SK-N-SH (cell line): Measurements from ENCODE around the gene BNIP2. TPM values are rescaled to one million over a fixed set of nuclear protein-coding genes. Genes with fewer than 3 reads are reported as not detected.

ENCODE experiments used
- CTCF ChIA-PET: fragments of 300-600, 350-600 bp; formaldehyde crosslinking; extraction: SDS; loops from one replicate; lab custom pipeline; 2021; lab: Yijun Ruan, JAX
- POLR2A ChIA-PET: fragments of 350-600 bp; sonication (Branson Sonifier 250); formaldehyde crosslinking; extraction: SDS; loops from one replicate; lab custom pipeline; 2020; ENCODE audit warnings: antibody characterized with exemption, inconsistent platforms; lab: Yijun Ruan, JAX
- DNase-seq: peaks from one replicate; pipeline ENCODE4 v3.0.0; 2012
- H2AFZ ChIP-seq: fragments of 200-600 bp; sonication (generic); 2 replicates; pipeline ENCODE4 v1.8.1; 2016; ENCODE audit warnings: antibody characterized with exemption, mild to moderate bottlenecking, low read depth
- H3F3A ChIP-seq: fragments of 200-600 bp; sonication (generic); replicated peaks from 2 replicates; pipeline ENCODE3; 2016; ENCODE audit warnings: antibody characterized with exemption, mild to moderate bottlenecking; ENCODE audit not compliant: insufficient read depth
- H3K27ac ChIP-seq, 2 experiments: fragments of 200-500 bp in 1 of 2; fragments of 200-600 bp in 1 of 2; sonication (Bioruptor generic) in 1 of 2; sonication (generic), shearing (Covaris generic) in 1 of 2; 2 replicates each; pipeline versions ENCODE4 v1.5.1 to v1.6.1; 2014 to 2016; ENCODE audit warnings: low read depth in 2 of 2, inconsistent platforms in 1 of 2, low read length in 1 of 2, mild to moderate bottlenecking in 1 of 2, mixed read lengths in 1 of 2
- H3K27me3 ChIP-seq: fragments of 200-600 bp; sonication (generic), shearing (Covaris generic); 2 replicates; pipeline ENCODE4 v1.6.1; 2016; ENCODE audit warnings: mixed run types; ENCODE audit not compliant: insufficient read depth
- H3K36me3 ChIP-seq, 2 experiments: fragments of 200-500 bp in 1 of 2; fragments of 200-600 bp in 1 of 2; sonication (Bioruptor generic) in 1 of 2; sonication (generic) in 1 of 2; replicated peaks in 1 of 2; 2 replicates each; pipeline versions ENCODE3 to v1.5.1; 2014 to 2016; ENCODE audit warnings: low read length in 1 of 2, mild to moderate bottlenecking in 1 of 2; ENCODE audit not compliant: insufficient read depth in 2 of 2, control insufficient read depth in 1 of 2
- H3K4me1 ChIP-seq, 2 experiments: fragments of 200-500 bp in 1 of 2; fragments of 200-600 bp in 1 of 2; sonication (Bioruptor generic) in 1 of 2; sonication (generic), shearing (Covaris generic) in 1 of 2; 2 replicates each; pipeline versions ENCODE4 v1.5.1 to v1.6.1; 2014 to 2016; ENCODE audit warnings: low read depth in 1 of 2, low read length in 1 of 2, mixed run types in 1 of 2; ENCODE audit not compliant: insufficient read depth in 2 of 2, control insufficient read depth in 1 of 2
- H3K4me2 ChIP-seq: fragments of 200-600 bp; sonication (generic), shearing (Covaris generic); 2 replicates; pipeline ENCODE4 v1.6.1; 2017; ENCODE audit warnings: mixed run types
- H3K4me3 ChIP-seq, 2 experiments: fragments of 200-500 bp in 1 of 2; fragments of 200-600 bp in 1 of 2; sonication (Bioruptor generic) in 1 of 2; sonication (generic), shearing (Covaris generic) in 1 of 2; 2 replicates each; pipeline versions ENCODE4 v1.5.1 to v1.8.1; 2014 to 2016; ENCODE audit warnings: low read depth in 2 of 2, inconsistent platforms in 1 of 2, low read length in 1 of 2, mild to moderate bottlenecking in 1 of 2, mixed read lengths in 1 of 2, moderate library complexity in 1 of 2
- H3K79me2 ChIP-seq: fragments of 200-600 bp; sonication (generic); 2 replicates; pipeline ENCODE4 v1.8.1; 2017; ENCODE audit warnings: mild to moderate bottlenecking; ENCODE audit not compliant: insufficient read depth
- H3K9ac ChIP-seq: fragments of 200-600 bp; sonication (generic); 2 replicates; pipeline ENCODE4 v1.6.1; 2017; ENCODE audit warnings: mixed run types
- H3K9me2 ChIP-seq: fragments of 200-600 bp; sonication (generic); 2 replicates; pipeline ENCODE4 v1.6.1; 2017; ENCODE audit warnings: mixed run types
- H3K9me3 ChIP-seq: fragments of 200-600 bp; sonication (generic); 2 replicates; pipeline ENCODE4 v1.6.1; 2017; ENCODE audit warnings: mixed run types, mild to moderate bottlenecking, moderate library complexity
- H4K20me1 ChIP-seq: fragments of 200-600 bp; sonication (generic); 2 replicates; pipeline ENCODE4 v1.6.1; 2017; ENCODE audit warnings: mild to moderate bottlenecking, mixed run types; ENCODE audit not compliant: insufficient read depth
- CHD2 ChIP-seq: fragments of 150-350 bp; IDR thresholded peaks from 2 replicates; pipeline ENCODE4 v1.6.1; 2018; ENCODE audit warnings: low read length; ENCODE audit not compliant: partially characterized antibody
- CTCF ChIP-seq: fragments of 200-600 bp; sonication (generic); IDR thresholded peaks from 2 replicates; pipeline ENCODE4 v1.6.1; 2017; ENCODE audit warnings: antibody characterized with exemption, mild to moderate bottlenecking, moderate library complexity
- ELF1 ChIP-seq: IDR thresholded peaks from 2 replicates; pipeline ENCODE4 v1.4.0; 2012
- EP300 ChIP-seq, 2 experiments: IDR thresholded peaks; 2 replicates each; pipeline versions ENCODE4 v1.4.0 to v1.6.1; 2012; ENCODE audit warnings: borderline replicate concordance in 1 of 2, low read depth in 1 of 2, low read length in 1 of 2
- FOSL2 ChIP-seq: IDR thresholded peaks from 2 replicates; pipeline ENCODE4 v1.4.0; 2012; ENCODE audit warnings: low read depth, mild to moderate bottlenecking, moderate library complexity, borderline replicate concordance
- GABPA ChIP-seq: IDR thresholded peaks from 2 replicates; pipeline ENCODE4 v1.4.0; 2012; ENCODE audit warnings: low read depth, mild to moderate bottlenecking
- MAX ChIP-seq: IDR thresholded peaks from 2 replicates; pipeline ENCODE4 v1.4.0; 2012; ENCODE audit warnings: low read depth
- MEF2A ChIP-seq: IDR thresholded peaks from 2 replicates; pipeline ENCODE4 v1.4.0; 2012; ENCODE audit warnings: low read depth, borderline replicate concordance
- MXI1 ChIP-seq: IDR thresholded peaks from 2 replicates; pipeline ENCODE4 v1.6.1; 2012; ENCODE audit warnings: mild to moderate bottlenecking, low read depth, low read length, improper control_type of control experiment
- PBX3 ChIP-seq: IDR thresholded peaks from 2 replicates; pipeline ENCODE4; 2012
- RAD21 ChIP-seq: IDR thresholded peaks from 2 replicates; pipeline ENCODE4 v1.6.1; 2012; ENCODE audit warnings: mild to moderate bottlenecking, low read length
- RCOR1 ChIP-seq: fragments of 150-350 bp; IDR thresholded peaks from 2 replicates; pipeline ENCODE4 v1.6.1; 2017; ENCODE audit warnings: antibody characterized with exemption, low read length
- RFX5 ChIP-seq: IDR thresholded peaks from 2 replicates; pipeline ENCODE4 v1.6.1; 2012; ENCODE audit warnings: mild to moderate bottlenecking, improper control_type of control experiment, low read length
- RXRA ChIP-seq: IDR thresholded peaks from 2 replicates; pipeline ENCODE4 v1.4.0; 2012; ENCODE audit warnings: low read depth, mild to moderate bottlenecking, borderline replicate concordance
- SIN3A ChIP-seq: IDR thresholded peaks from 2 replicates; pipeline ENCODE4 v1.6.1; 2012; ENCODE audit warnings: low read depth, mild to moderate bottlenecking, low read length, moderate library complexity, borderline replicate concordance
- TAF1 ChIP-seq: IDR thresholded peaks from 2 replicates; pipeline ENCODE4 v1.6.1; 2012; ENCODE audit warnings: low read depth, mild to moderate bottlenecking, low read length, moderate library complexity, borderline replicate concordance
- TEAD4 ChIP-seq: IDR thresholded peaks from 2 replicates; pipeline ENCODE4 v1.4.0; 2012; ENCODE audit warnings: mild to moderate bottlenecking, borderline replicate concordance; ENCODE audit not compliant: insufficient read depth
- USF2 ChIP-seq: fragments of 150-350 bp; IDR thresholded peaks from 2 replicates; pipeline ENCODE4 v1.6.1; 2017; ENCODE audit warnings: antibody characterized with exemption, low read length, low read depth, borderline replicate concordance
- YY1 ChIP-seq: IDR thresholded peaks from 2 replicates; pipeline ENCODE4 v1.4.0; 2012; ENCODE audit warnings: low read depth, mild to moderate bottlenecking
- ZBTB33 ChIP-seq: IDR thresholded peaks from 2 replicates; pipeline ENCODE4 v1.4.0; 2012; ENCODE audit warnings: low read depth, borderline replicate concordance
- WGBS: methylation state at CpG from one replicate; pipeline ENCODE4 v1.1.6; 2017; ENCODE audit warnings: low lambda C conversion rate; 5-methylcytosine and 5-hydroxymethylcytosine counted together
- polyA plus RNA-seq, 3 experiments: library from polyadenylated mRNA; depleted of rRNA; stranded (reverse); fragments of >200 nt; gene quantifications; 2 replicates each; pipeline ENCODE4 v1.2.3, GENCODE V29; 2012

Gene BNIP2
- polyA plus RNA-seq, 1 of the 3 experiments (the other 2 are of a cell fraction): 67.7 TPM

- Histone ChIP-seq H3K4me3 (peak overlapping the region; percentile 92 to 94; a peak in 3 of 4 replicates), H2AFZ (peak overlapping the region; percentile 91), H3K36me3 (peaks cover 41 to 51% of the 10 kb centered on the region in 2 experiments), H3K9me2 (no peaks in the 10 kb centered on the region), H3K4me1 (peaks cover 8 to 9% of the 10 kb centered on the region in 2 experiments; a peak in 3 of 4 replicates), H3K4me2 (peak overlapping the region; percentile 83; the same call in 1 of the 2 replicates), H3K27ac (peak overlapping the region; percentile 26 to 72; a peak in 3 of 4 replicates), H4K20me1 (peaks cover 17% of the 10 kb centered on the region), H3K27me3 (no peaks in the 10 kb centered on the region), H3K9me3 (no peaks in the 10 kb centered on the region), H3K9ac (peak overlapping the region; percentile 94; the same call in 1 of the 2 replicates), H3F3A (peaks cover 45% of the 10 kb centered on the region), H3K79me2 (peaks cover 46% of the 10 kb centered on the region)
- CTCF ChIA-PET: interaction anchor here (1.0 to 2.9 kb wide), 3 partner anchors 10 to 129 kb away, joined by 3 to 13 read pairs (median 3); no protein-coding TSS in a partner anchor
- POLR2A ChIA-PET: interaction anchor here (0.8 to 1.3 kb wide), 4 partner anchors 8 to 31 kb away, joined by 3 to 5 read pairs (median 3); partner anchors contain the start of gene BNIP2
- DNase-seq: no peak
- 56% methylated on average over 22 of the region's 23 CpGs for WGBS
- TF ChIP-seq ZBTB33: no peak
- TF ChIP-seq FOSL2: no peak
- no peak for TF ChIP-seq ELF1
- TF ChIP-seq YY1: no peak
- TF ChIP-seq RAD21: no peak
- no peak for TF ChIP-seq CHD2
- no peak for TF ChIP-seq TEAD4
- TF ChIP-seq RCOR1: no peak
- TF ChIP-seq USF2: no peak
- no peak for TF ChIP-seq MEF2A
- no peak; the same call in 1 of the 2 replicates for TF ChIP-seq MXI1
- no peak for TF ChIP-seq RXRA
- no peak for TF ChIP-seq RFX5
- TF ChIP-seq SIN3A: no peak
- no peak for TF ChIP-seq PBX3
- TF ChIP-seq TAF1: no peak
- no peak for TF ChIP-seq GABPA
- no peak for TF ChIP-seq MAX
- TF ChIP-seq EP300 (IDR thresholded peaks at IDR 0.05; ENCODE audit: borderline replicate concordance in 1 of 2, low read depth in 1 of 2, low read length in 1 of 2): no peak
- TF ChIP-seq CTCF: no peak
Observed at GRCh38 chr15:59657635-59658125, 31.4 kb downstream of the BNIP2 start.
